GM21423 (cell line): ENCODE data around the gene AARS1.
"Not testable (repeated sequence)": the region's sequence is repeated elsewhere in the genome, so short reads cannot be mapped to it uniquely, and the experiment has no call there.

Source experiments
- ATAC-seq: cut with Tn5 transposase; IDR thresholded peaks from one replicate; pipeline ENCODE4 v1.9.1; 2021; ENCODE audit warnings: mild to moderate bottlenecking, moderate library complexity; ENCODE audit not compliant: unreplicated experiment

AARS1 gene

DNA sequence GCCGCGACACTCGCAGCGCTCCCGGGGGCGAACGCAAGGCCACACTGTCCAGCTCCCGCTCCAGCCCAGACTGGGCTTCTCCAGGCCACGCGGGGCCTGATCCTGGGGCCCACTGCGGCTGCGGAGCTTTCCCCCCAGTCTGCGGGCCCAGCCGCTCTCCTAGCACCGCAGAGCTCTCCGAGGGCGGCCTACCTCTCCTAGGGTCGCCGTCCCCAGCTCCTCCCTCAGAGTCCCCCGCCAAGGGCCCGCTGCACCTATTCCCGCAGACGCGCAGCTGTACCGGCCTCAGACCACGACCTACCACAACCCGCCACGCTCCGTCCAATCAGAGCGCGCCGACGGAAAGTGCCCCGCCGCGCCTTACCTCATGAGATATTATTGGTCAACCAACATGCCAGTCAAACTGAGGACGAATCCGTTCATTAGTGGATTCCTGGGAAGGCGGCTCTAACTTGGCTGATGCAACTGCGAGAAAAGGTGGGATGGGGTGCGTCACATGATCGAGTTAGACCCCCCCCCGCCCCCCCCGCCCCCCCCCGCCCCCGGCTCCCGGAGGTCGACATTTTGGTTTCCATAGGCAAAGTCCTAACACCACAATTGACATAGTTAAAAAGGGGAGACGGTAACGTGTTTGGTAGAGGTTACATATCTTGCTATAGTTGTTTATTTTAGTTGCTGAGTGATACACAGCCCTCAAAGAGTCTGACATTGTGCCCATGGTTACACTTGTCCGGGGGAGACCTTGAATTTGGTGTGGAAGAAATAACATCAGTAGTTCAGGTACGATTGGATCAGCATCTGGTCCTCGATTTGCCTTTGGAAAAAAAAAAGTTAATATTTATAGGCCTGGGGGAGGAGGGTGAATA is at the start of gene AARS1:
TSS of gene AARS1 (minus strand) at position 278 of the 866 bp plus-strand sequence. CDS start 6,743 bp downstream, outside the sequence.
- ATAC-seq = peak; percentile 99

DNA sequence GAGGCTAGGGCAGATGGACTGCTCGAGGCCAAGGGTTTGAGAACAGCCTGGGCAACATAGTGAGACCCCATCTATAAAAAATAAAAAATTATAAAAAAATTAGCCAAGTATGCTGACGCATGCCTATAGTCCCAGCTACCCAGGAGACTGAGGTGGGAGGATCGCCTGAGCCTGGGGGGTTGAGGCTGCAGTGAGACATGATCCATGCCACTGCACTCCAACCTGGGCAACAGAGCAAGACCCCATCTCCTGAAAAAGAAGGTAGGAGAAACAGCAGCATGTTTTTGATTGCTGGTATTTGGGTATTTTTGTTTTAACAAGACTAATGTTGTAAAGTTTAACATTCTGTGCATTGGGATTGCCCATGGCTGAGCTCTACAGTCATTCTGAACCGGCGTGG is 48.5 kb upstream of the AARS1 start:
- no peak for ATAC-seq

DNA sequence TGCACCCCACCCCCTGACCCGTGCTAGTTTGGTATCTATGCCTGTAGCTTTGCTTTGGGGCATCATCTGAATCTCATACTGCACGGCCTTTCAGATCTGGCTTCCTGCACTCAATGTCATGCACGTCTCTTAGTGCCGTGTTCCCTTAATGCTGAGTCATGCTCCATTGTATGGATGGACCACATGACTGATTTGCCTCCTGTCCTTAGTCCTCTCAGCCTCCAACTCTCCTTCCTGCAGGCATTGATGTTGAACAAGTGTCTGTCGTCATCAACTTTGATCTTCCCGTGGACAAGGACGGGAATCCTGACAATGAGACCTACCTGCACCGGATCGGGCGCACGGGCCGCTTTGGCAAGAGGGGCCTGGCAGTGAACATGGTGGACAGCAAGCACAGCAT is 43.4 kb upstream of the AARS1 start:
- not testable (repeated sequence) for ATAC-seq

DNA sequence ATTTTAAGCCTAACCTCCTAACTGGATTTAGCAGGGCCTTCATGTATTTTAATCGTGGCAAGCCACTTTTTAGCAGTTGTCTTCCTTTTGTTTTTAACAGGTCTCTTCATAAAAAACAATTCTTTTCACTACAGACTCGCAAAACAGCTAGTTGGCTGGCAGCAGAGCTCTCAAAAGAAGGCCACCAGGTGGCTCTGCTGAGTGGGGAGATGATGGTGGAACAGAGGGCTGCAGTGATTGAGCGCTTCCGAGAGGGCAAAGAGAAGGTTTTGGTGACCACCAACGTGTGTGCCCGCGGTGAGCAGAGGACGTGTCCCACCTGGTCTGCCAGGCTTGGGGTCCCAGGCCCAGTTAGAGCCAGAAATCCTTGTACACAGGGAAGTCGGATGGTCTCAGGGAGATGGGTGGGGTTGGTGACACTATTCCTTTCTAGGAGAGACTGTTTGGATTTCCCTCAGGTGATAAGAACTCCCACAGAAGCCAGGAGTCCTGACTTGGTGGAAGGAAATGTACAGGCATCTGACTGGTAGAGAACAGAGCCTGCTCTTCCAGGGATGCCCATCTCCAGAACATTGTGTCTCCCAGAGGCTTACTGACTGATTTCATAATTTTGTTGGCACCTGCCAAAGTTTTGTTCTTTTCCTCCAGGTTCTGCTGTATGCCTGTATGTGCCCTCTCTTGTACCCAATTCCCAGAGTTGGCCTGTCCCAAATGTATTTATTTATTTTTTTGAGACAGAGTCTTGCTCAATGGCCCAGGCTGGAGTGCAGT is 42.5 kb upstream of the AARS1 start:
- ATAC-seq = no peak

DNA sequence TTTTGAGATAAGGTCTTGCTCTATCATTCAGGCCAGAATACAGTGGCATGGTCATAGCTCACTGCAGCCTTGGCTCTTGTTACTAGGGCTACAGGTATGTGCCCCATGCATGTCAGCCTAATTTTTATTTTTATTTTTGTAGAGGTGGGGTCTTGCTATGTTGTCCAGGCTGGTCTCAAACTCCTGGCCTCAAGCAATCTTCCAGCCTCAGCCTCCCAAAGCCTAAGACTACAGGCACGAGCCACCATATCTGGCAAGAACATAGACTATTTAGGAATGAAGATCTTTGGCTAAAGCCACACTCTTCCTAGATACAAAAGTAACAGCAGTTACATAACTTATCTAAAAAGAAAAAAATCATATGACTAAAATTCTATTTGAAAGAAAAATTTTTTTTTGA is 41.8 kb upstream of the AARS1 start:
- no peak for ATAC-seq

DNA sequence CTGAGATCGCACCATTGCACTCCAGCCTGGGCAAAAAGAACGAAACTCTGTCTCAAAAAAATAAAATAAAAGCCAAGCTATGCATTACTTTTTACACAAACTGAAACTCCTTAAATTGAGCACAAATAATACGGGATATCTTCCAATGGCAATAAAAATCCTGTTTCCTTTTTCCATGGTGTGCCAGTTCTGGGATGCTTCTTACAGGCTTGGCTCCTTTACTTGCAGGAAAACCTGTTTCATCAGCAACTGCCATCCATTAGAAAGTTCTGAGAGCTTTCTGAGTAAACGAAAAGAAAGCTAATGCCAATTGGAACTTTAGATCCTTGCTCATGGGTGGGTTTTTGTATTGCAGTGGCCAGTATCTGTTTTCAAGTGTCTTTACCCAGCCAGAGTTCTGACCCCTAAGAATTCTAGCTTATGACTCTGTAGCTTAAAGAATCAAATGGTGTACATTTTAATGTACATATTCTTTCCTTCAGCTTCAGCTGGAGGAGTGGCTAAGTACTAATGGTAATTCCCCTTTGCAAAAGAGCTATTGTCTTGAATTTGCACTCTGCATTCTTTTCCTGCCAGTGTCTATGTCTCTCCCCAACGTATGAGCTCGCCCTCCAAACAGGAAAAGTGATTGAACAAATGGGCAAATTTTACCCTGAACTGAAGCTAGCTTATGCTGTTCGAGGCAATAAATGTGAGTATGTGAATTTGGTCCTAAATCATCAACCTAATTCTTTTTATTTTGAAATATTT is 35.9 kb upstream of the AARS1 start:
- ATAC-seq = no peak

DNA sequence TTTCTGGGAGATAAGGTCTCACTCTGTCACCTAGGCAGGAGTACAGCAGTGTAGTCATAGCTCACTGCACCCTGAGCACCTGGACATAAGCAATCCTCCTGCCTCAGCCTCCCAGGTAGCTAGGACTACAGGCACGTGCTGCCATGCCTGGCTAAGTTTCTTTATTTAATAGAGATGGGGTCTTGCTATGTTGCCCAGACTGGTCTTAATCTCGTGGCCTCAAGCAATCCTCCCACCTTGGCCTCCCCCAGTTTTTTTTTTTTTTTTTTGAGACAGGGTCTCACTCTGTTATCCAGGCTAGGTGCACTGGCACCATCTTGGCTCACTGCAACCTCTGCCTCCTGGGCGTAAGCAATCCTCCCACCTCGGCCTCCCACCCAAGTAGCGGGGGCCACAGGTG is 30.8 kb upstream of the AARS1 start:
- no peak for ATAC-seq

DNA sequence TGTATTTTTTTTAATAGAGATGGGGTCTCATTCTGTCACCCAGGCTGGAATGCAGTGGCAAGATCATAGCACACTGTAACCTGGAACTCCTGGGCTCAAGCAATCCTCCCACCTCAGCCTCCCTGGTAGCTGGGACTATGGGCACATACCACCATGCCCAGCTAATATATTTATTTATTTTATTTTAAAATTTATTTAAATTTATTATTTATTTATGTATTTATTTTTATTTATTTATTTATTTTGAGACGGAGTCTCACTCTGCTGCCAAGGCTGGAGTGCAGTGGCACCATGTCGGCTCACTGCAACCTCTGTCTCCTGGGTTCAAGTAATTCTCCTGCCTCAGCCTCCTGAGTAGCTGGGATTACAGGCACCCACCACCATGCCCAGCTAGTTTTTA is 18.4 kb upstream of the AARS1 start:
- ATAC-seq = not testable (repeated sequence)

DNA sequence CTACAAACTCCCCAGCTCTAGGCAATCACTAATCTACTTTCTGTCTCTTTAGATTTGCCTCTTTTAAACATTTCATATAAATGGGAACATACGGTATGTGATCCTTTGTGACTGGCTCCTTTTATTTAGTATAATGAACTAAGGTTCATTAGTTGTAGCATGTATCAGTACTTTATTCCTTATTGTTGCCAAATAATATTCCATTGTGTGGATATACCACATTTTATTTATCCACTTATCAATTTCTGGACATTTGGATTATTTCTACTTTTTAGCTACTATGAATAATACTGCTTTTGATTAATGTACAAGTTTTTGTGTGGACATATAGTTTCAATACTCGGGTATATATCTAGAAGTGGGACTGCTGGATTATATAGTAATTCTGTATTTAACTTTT is 17.6 kb upstream of the AARS1 start:
- ATAC-seq = no peak

DNA sequence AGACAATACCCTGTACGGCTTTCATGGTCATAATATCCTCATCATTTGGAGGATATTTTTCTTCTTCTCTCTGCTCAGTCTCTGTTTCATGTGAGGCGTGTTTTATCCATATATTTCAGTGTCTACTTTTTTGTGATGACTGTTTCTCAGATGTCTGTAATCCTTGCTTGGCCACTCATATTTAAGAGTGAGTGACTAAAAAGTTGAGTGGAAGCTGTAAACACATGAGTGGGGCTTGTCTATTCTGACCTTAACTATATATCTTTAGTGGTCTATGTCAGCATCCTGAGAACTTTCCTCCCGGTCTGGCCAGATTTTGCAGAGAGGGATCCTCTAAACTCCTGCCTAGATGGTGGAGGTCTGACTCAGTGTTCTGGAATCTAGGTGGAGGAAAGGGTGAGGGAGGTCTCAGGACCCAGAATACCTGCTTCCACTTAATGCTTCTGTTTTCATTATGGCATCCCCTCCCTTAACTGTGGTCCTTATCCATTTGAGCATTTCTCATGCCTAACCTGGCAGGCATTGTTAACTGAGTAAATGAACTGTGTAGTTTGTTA is 15.7 kb upstream of the AARS1 start:
- no peak for ATAC-seq

DNA sequence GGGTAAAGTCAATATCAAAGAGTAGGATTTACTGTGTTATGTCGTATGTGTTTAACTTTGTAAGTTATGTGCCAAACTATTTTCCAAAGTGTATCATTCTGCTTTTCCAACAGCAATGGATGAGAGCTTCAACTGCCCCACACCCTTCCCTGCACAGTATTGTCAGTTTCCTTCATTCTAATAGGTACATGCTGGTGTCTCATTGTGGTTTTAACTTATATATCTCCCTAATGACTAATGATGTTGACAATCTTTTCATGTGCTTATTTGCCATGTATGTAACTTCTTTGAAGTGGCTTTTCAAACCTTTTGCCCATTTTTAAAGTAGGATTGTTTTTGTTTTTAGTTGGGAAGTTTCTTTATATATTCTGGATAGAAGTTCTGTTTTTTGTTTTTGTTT is 13.4 kb upstream of the AARS1 start:
- ATAC-seq = no peak

DNA sequence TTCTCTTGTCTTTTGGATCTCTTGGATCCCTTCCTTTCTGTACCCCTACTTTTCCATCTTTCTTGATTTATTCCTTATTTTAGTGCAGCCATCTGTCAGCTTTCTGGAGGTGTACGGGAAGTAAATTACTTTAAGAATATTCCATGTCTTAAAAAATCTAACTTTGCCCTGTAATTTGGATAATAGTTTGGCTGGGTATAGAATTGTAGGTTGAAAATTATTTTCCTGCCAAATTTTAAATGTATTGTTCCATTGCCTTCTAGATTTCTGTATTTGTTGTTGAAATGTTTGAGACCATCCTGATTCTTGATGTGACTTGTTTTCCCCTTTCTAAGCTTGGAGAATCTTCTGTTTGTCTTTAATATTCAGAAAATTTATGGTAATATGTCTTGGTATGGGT is 11.8 kb upstream of the AARS1 start:
- ATAC-seq = no peak

DNA sequence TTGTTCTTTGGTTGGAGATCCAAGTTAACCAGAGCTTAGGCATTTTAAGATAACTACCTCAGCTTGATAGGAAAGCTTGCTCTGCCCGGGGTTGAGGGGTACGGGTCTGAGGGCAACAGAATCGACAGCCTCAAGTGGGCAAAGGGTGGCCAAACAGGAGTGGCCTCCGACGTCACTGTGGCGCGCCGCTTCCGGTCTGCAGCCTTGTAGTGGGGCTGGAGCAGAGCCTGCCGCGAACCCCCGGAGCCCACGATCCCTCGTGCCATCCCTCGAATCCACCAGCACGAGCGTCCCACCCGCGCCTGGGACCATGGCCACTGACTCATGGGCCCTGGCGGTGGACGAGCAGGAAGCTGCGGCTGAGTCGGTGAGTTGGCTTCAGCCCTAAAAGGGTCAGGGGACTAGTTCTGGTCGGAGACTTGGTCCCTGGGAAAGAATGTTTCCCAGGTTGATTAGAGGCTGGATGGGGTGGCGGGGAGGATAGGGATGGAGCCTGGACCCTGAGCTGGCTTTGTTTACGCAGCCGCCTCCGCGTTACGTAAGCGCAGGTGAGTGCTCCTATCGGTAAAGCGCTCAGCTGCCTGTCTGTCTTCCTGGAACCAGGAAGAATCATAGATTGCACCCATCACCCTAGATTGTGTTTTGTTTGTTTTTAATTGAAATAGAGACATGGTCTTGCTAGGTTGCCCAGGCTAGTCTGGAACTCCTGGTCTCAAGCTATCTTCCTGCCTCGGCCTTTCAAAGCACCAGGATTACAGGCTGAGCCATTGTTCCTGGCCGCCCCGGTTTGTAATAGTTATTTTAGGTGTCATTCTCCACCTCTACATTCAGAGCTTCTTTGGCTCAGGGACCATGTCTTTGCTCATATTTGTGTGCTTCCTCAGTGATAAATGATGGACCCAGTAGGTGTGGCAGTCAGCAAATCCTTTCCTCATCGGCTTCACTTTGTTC is 10.0 kb upstream of the AARS1 start, which contains the start of gene DDX19B:
TSS of gene DDX19B (plus strand) at position 199 of the 951 bp plus-strand sequence. CDS start at position 311, 112 bp downstream.
- ATAC-seq = peak; percentile 82

DNA sequence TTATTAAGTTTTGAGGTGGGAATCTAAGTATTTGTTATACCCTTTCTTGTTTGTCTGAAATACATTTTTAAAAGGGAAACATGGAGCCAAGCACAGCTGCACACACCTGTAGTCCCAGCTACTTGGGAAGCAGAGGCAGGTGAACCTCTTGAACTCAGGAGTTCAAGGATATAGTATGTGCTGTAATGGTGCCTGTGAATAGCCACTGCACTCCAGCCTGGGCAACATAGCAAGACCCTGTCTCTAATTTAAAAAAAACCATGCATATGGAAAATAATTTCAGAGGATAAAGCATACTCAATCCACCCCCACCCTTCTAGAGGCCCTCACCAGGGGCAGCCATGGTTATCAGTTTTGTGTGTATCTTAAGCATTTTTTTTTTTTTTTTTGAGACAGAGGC is 6.3 kb upstream of the AARS1 start:
- ATAC-seq = no peak

DNA sequence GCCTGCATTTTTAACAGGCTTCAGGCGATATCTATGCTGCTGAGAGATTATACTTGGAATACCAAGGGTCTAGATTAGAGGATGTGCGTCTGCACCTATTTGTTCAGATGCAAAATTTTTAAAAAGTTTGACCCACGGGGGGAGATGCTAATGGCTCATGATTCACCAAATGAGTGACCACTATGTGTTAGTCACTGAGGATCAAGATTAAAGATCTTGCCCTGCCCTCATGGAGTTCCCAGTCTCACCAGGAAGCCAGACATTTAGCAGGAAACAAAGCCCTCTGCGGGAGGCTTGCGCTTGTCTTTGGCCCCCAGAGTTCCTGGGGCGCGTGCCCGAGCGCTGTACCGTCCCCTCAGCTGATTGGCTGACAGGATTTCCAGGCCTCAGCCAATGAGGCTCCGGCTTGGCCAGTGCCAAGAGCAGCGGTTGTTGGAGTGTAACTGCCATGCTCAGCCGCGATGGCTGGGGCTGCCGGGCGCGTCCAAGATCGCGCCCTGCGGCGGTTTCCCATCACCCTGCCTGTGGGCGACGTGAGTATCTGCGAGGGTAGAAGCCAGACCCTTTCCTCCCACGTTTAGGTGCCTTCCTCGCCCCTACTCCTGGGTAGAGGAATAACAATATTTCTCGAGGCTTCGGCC is 5.2 kb upstream of the AARS1 start:
- no peak for ATAC-seq

DNA sequence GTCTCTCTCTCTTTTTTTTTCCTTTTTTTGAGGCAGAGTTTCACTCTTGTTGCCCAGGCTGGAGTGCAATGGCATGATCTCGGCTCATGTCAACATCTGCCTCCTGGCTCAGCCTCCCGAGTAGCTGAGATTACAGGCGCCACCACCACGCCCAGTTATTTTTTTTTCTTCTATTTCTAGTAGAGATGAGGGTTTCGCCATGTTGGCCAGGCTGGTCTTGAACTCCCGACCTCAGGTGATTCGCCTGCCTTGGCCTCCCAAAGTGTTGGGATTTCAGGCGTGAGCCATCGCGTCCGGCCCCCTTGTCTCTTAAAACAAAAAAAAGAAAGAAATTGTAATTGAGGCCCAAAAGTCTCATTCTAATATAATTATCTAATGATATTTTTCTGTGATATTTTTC is 2.8 kb upstream of the AARS1 start:
- not testable (repeated sequence) for ATAC-seq

DNA sequence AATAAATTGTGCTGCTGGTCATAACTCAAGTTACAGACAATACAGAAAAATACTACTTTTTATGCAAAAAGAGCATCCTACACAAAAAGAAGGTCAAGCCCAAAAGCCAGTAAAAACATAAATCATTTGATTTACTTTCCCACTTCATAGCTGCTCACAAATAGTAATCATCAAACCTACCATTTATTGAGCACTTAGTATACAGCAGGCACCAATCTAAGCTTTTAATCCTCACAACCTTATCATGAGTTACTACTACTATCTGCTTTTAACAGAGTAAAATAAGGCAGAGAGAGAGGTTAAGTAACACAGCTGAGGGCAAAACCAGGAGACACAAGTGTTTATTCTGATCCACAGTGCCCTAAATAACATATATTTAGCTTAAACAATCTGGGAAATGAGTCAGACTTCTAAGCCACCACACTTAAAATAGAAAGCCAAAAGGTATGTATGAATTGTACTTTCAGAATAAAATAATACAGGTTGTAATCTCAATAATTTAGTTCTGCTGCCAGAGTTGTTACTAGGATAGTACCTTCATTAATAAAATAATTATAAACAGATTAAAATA is 1.7 kb upstream of the AARS1 start:
- ATAC-seq = no peak

DNA sequence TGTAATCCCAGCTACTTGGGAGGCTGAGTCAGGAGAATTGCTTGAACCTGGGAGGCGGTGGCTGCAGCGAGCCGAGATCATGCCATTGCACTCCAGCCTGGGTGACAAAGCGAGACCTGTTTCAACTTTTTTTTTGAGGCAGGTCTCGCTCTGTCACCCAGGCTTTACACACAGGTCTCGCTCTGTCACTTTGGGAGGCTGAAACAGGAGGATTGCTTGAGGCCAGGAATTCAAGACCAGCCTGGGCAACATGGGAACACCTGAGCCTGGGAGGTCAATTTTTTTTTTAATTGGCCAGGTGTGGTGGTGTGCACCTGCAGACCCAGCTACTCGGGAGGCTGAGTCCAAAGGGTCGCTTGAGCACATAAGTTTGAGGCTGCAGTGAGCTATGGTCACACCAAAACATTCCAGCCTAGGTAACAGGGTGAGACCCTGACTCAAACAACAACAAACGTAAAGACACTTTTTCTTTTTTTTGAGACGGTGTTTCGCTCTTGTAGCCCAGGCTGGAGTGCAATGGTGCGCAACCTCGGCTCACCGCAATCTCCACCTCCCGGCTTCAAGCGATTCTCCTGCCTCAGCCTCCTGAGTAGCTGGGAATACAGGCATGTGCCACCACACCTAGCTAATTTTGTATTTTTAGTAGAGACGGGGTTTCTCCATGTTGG is 1.9 kb downstream of the AARS1 start:
- ATAC-seq = not testable (repeated sequence)
